Mesendoderm (in vitro differentiated cells): ENCODE measurements around the gene MATCAP1.
A peak's percentile ranks its signal among the peaks of the same experiment; 100 is the strongest.

Source experiments
- DNase-seq: peaks from one replicate; pipeline ENCODE4 v3.0.0; 2013
- H2AK5ac ChIP-seq: 2 replicates; pipeline ENCODE4 v1.6.1; 2013; ENCODE audit warnings: low read length, inconsistent platforms
- H2BK120ac ChIP-seq: 2 replicates; pipeline ENCODE4 v1.6.1; 2013; ENCODE audit warnings: low read depth, mild to moderate bottlenecking, low read length, moderate library complexity, mixed read lengths
- H2BK15ac ChIP-seq: replicated peaks from 2 replicates; pipeline ENCODE4 v1.6.1; 2013; ENCODE audit warnings: low read depth, mild to moderate bottlenecking, moderate library complexity
- H2BK5ac ChIP-seq: 2 replicates; pipeline ENCODE4 v1.6.1; 2013; ENCODE audit warnings: low read length, inconsistent platforms
- H3K18ac ChIP-seq: 2 replicates; pipeline ENCODE4 v1.6.1; 2013; ENCODE audit warnings: mild to moderate bottlenecking, low read length, mixed read lengths
- H3K23ac ChIP-seq: one replicate; pipeline ENCODE4 v1.6.1; 2013; ENCODE audit warnings: low read length
- H3K27ac ChIP-seq: 2 replicates; pipeline ENCODE4 v1.5.1; 2013; ENCODE audit warnings: low read depth, mild to moderate bottlenecking, inconsistent platforms, low read length, moderate library complexity
- H3K27me3 ChIP-seq: 2 replicates; pipeline ENCODE4 v1.6.1; 2013; ENCODE audit warnings: low read length, control low read depth, mild to moderate bottlenecking, inconsistent platforms; ENCODE audit not compliant: insufficient read depth, poor library complexity
- H3K36me3 ChIP-seq: 2 replicates; pipeline ENCODE4 v1.6.1; 2013; ENCODE audit warnings: low read length, inconsistent platforms; ENCODE audit not compliant: control insufficient read depth, insufficient read depth
- H3K4ac ChIP-seq: one replicate; pipeline ENCODE4 v1.6.1; 2013; ENCODE audit warnings: low read depth, mild to moderate bottlenecking, low read length, moderate library complexity
- H3K4me1 ChIP-seq: 2 replicates; pipeline ENCODE4 v1.6.1; 2013; ENCODE audit warnings: low read depth, low read length, inconsistent platforms; ENCODE audit not compliant: control insufficient read depth
- H3K4me2 ChIP-seq: 2 replicates; pipeline ENCODE4 v1.6.1; 2013; ENCODE audit warnings: low read length
- H3K4me3 ChIP-seq: 2 replicates; pipeline ENCODE4 v1.5.1; 2013; ENCODE audit warnings: mild to moderate bottlenecking, low read length
- H3K56ac ChIP-seq: one replicate; pipeline ENCODE4 v1.6.1; 2013; ENCODE audit warnings: low read length
- H3K79me1 ChIP-seq: 2 replicates; pipeline ENCODE4 v1.6.1; 2013; ENCODE audit warnings: low read length, inconsistent platforms
- H3K79me2 ChIP-seq: 2 replicates; pipeline ENCODE4 v1.6.1; 2013; ENCODE audit warnings: mild to moderate bottlenecking, low read length; ENCODE audit not compliant: control insufficient read depth, insufficient read depth
- H3K9ac ChIP-seq: 2 replicates; pipeline ENCODE4 v1.6.1; 2013; ENCODE audit warnings: low read length, inconsistent platforms
- H4K5ac ChIP-seq: one replicate; pipeline ENCODE4 v1.6.1; 2013; ENCODE audit warnings: low read length
- H4K8ac ChIP-seq: one replicate; pipeline ENCODE4 v1.6.1; 2013; ENCODE audit warnings: low read depth, mild to moderate bottlenecking, control low read depth, low read length, moderate library complexity
- WGBS: extraction: QIAGEN DNeasy Blood & Tissue Kit; methylation state at CpG from one replicate; pipeline ENCODE4 v1.1.7; 2013; ENCODE audit warnings: low lambda C conversion rate, missing lambda C conversion rate; ENCODE audit not compliant: insufficient coverage; ENCODE audit errors: extremely low coverage; 5-methylcytosine and 5-hydroxymethylcytosine counted together

The MATCAP1 gene

GRCh38 chr16:67177743-67178699 is 5.7 kb downstream of the MATCAP1 start:
- Histone ChIP-seq H3K4ac (no peak overlapping the region), H3K56ac (peak overlapping the region; percentile 87), H3K4me1 (peaks cover 5% of the 10 kb centered on the region), H3K36me3 (no peaks in the 10 kb centered on the region), H2BK120ac (no peak overlapping the region), H4K5ac (no peak overlapping the region), H3K79me1 (peaks cover 3% of the 10 kb centered on the region), H3K27ac (no peak overlapping the region), H3K4me2 (peak overlapping the region; percentile 94), H3K4me3 (no peak overlapping the region), H3K9ac (peak overlapping the region; percentile 68), H4K8ac (no peak overlapping the region), H3K18ac (no peak overlapping the region), H3K79me2 (no peaks in the 10 kb centered on the region), H3K27me3 (peaks cover 9% of the 10 kb centered on the region), H3K23ac (no peak overlapping the region), H2BK5ac (no peak overlapping the region), H2BK15ac (no peak overlapping the region), H2AK5ac (no peak overlapping the region)
- peak; percentile 92 for DNase-seq
- WGBS, result no CpG with 5 or more reads among the region's 73 CpGs

- Histone ChIP-seq H3K4me1 (peaks cover 2% of the 10 kb centered on the region), H2BK5ac (no peak overlapping the region), H3K4me2 (no peak overlapping the region), H3K4ac (no peak overlapping the region), H2BK120ac (no peak overlapping the region), H2AK5ac (no peak overlapping the region), H4K5ac (no peak overlapping the region), H3K4me3 (no peak overlapping the region), H3K27ac (no peak overlapping the region), H3K27me3 (peaks cover 9% of the 10 kb centered on the region), H3K23ac (no peak overlapping the region), H3K79me2 (no peaks in the 10 kb centered on the region), H3K9ac (no peak overlapping the region), H4K8ac (no peak overlapping the region), H3K36me3 (no peaks in the 10 kb centered on the region), H3K56ac (no peak overlapping the region), H2BK15ac (no peak overlapping the region), H3K79me1 (no peaks in the 10 kb centered on the region), H3K18ac (no peak overlapping the region)
- no peak for DNase-seq
- no CpG with 5 or more reads among the region's 12 CpGs for WGBS
Observed at GRCh38 chr16:67176662-67177061, 7.1 kb downstream of the MATCAP1 start.

- DNase-seq, result no peak
- peak overlapping the region; percentile 69 for H3K9ac ChIP-seq
- H3K23ac ChIP-seq, result no peak overlapping the region
- H2BK120ac ChIP-seq, result no peak overlapping the region
- H3K79me2 ChIP-seq, result no peaks in the 10 kb centered on the region
- H3K27me3 ChIP-seq, result peaks cover 9% of the 10 kb centered on the region
- H3K18ac ChIP-seq, result no peak overlapping the region
- H3K4me2 ChIP-seq, result peak overlapping the region; percentile 68
- H4K5ac ChIP-seq, result no peak overlapping the region
- H3K79me1 ChIP-seq, result no peaks in the 10 kb centered on the region
- H2AK5ac ChIP-seq, result no peak overlapping the region
- H3K4ac ChIP-seq, result no peak overlapping the region
- WGBS, result no CpG with 5 or more reads among the region's 31 CpGs
- peaks cover 8% of the 10 kb centered on the region for H3K4me1 ChIP-seq
- peak overlapping the region; percentile 82 for H3K56ac ChIP-seq
- no peak overlapping the region for H2BK15ac ChIP-seq
- no peak overlapping the region for H3K4me3 ChIP-seq
- no peak overlapping the region for H4K8ac ChIP-seq
- no peak overlapping the region for H2BK5ac ChIP-seq
- H3K36me3 ChIP-seq, result no peaks in the 10 kb centered on the region
- H3K27ac ChIP-seq, result no peak overlapping the region
Observed at GRCh38 chr16:67174706-67175231, 9.0 kb downstream of the MATCAP1 start.

- Histone ChIP-seq H4K5ac (no peak overlapping the region), H2BK15ac (no peak overlapping the region), H3K4me1 (peaks cover 8% of the 10 kb centered on the region), H4K8ac (no peak overlapping the region), H3K79me2 (no peaks in the 10 kb centered on the region), H3K27me3 (peaks cover 12% of the 10 kb centered on the region), H3K23ac (no peak overlapping the region), H3K9ac (peak overlapping the region; percentile 69), H3K4me2 (peak overlapping the region; percentile 68), H3K4me3 (peak overlapping the region; percentile 17), H3K27ac (no peak overlapping the region), H3K79me1 (no peaks in the 10 kb centered on the region), H3K18ac (no peak overlapping the region), H3K4ac (no peak overlapping the region), H2BK5ac (no peak overlapping the region), H2BK120ac (no peak overlapping the region), H3K56ac (peak overlapping the region; percentile 82), H3K36me3 (no peaks in the 10 kb centered on the region), H2AK5ac (no peak overlapping the region)
- WGBS, result no CpG with 5 or more reads among the region's 71 CpGs
- DNase-seq, result peak; percentile 78
Observed at GRCh38 chr16:67173808-67174705, 9.7 kb downstream of the MATCAP1 start.

GRCh38 chr16:67173323-67173722 is 10.4 kb downstream of the MATCAP1 start:
- Histone ChIP-seq H2BK5ac (no peak overlapping the region), H3K79me1 (no peaks in the 10 kb centered on the region), H3K4me1 (peaks cover 8% of the 10 kb centered on the region), H3K27me3 (peaks cover 20% of the 10 kb centered on the region), H3K18ac (no peak overlapping the region), H3K56ac (peak overlapping the region; percentile 82), H2BK15ac (no peak overlapping the region), H3K4ac (no peak overlapping the region), H3K4me3 (no peak overlapping the region), H2BK120ac (no peak overlapping the region), H2AK5ac (no peak overlapping the region), H3K9ac (peak overlapping the region; percentile 0), H4K8ac (no peak overlapping the region), H3K36me3 (no peaks in the 10 kb centered on the region), H3K4me2 (no peak overlapping the region), H3K27ac (no peak overlapping the region), H3K79me2 (no peaks in the 10 kb centered on the region), H4K5ac (no peak overlapping the region), H3K23ac (no peak overlapping the region)
- no peak for DNase-seq
- no CpG with 5 or more reads among the region's 1 CpG for WGBS
